HL-60 (cell line): ENCODE results near the gene LYRM1.
"Not testable (repeated sequence)": the region's sequence is repeated elsewhere in the genome, so short reads cannot be mapped to it uniquely, and the experiment has no call there.

Source experiments
- DNase-seq, 2 experiments: peaks; one replicate each; pipeline ENCODE4 v3.0.0-alpha.2; 2010 to 2020; ENCODE audit warnings: low read depth in 1 of 2, low spot score in 1 of 2
- H3K27ac ChIP-seq: fragments of 250-450 bp; sonication (Bioruptor Pico); replicated peaks from 2 replicates; pipeline ENCODE4 v1.5.1; 2020; ENCODE audit warnings: mild to moderate bottlenecking, moderate library complexity
- H3K27me3 ChIP-seq: fragments of 250-450 bp; sonication (Bioruptor Pico); 2 replicates; pipeline ENCODE4 v1.5.1; 2021; ENCODE audit warnings: mild to moderate bottlenecking, moderate library complexity; ENCODE audit not compliant: insufficient read depth, poor library complexity, severe bottlenecking
- H3K4me3 ChIP-seq: replicated peaks from 2 replicates; pipeline ENCODE4 v1.5.1; 2011; ENCODE audit warnings: mild to moderate bottlenecking, control low read depth, low read length; ENCODE audit not compliant: insufficient read depth
- GABPA ChIP-seq: IDR thresholded peaks from 2 replicates; pipeline ENCODE4 v1.6.1; 2012; ENCODE audit warnings: low read depth
- POLR2AphosphoS5 ChIP-seq: IDR thresholded peaks from 2 replicates; pipeline ENCODE4 v1.6.1; 2012; ENCODE audit warnings: low read depth
- SPI1 ChIP-seq: IDR thresholded peaks from 2 replicates; pipeline ENCODE4 v1.6.1; 2012; ENCODE audit warnings: low read depth, mild to moderate bottlenecking, borderline replicate concordance
- TF ChIP-seq, protein P1 (sequence below): IDR thresholded peaks from 2 replicates; pipeline ENCODE4 v1.6.1; 2012; ENCODE audit warnings: low read depth; ENCODE audit not compliant: insufficient replicate concordance
- TF ChIP-seq, protein P2 (sequence below): IDR thresholded peaks from one replicate; pipeline ENCODE4 v1.5.1; 2011; ENCODE audit warnings: low read length, control low read depth, inconsistent platforms; ENCODE audit not compliant: insufficient read depth

The LYRM1 gene

GRCh38 chr16:20968765-20969164 lies 68.2 kb downstream of the LYRM1 start:
- Histone ChIP-seq H3K4me3 (no peak overlapping the region), H3K27ac (no peak overlapping the region), H3K27me3 (no peaks in the 10 kb centered on the region)
- TF ChIP-seq, protein P1, sequence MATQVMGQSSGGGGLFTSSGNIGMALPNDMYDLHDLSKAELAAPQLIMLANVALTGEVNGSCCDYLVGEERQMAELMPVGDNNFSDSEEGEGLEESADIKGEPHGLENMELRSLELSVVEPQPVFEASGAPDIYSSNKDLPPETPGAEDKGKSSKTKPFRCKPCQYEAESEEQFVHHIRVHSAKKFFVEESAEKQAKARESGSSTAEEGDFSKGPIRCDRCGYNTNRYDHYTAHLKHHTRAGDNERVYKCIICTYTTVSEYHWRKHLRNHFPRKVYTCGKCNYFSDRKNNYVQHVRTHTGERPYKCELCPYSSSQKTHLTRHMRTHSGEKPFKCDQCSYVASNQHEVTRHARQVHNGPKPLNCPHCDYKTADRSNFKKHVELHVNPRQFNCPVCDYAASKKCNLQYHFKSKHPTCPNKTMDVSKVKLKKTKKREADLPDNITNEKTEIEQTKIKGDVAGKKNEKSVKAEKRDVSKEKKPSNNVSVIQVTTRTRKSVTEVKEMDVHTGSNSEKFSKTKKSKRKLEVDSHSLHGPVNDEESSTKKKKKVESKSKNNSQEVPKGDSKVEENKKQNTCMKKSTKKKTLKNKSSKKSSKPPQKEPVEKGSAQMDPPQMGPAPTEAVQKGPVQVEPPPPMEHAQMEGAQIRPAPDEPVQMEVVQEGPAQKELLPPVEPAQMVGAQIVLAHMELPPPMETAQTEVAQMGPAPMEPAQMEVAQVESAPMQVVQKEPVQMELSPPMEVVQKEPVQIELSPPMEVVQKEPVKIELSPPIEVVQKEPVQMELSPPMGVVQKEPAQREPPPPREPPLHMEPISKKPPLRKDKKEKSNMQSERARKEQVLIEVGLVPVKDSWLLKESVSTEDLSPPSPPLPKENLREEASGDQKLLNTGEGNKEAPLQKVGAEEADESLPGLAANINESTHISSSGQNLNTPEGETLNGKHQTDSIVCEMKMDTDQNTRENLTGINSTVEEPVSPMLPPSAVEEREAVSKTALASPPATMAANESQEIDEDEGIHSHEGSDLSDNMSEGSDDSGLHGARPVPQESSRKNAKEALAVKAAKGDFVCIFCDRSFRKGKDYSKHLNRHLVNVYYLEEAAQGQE: no peak
- TF ChIP-seq, protein P2, sequence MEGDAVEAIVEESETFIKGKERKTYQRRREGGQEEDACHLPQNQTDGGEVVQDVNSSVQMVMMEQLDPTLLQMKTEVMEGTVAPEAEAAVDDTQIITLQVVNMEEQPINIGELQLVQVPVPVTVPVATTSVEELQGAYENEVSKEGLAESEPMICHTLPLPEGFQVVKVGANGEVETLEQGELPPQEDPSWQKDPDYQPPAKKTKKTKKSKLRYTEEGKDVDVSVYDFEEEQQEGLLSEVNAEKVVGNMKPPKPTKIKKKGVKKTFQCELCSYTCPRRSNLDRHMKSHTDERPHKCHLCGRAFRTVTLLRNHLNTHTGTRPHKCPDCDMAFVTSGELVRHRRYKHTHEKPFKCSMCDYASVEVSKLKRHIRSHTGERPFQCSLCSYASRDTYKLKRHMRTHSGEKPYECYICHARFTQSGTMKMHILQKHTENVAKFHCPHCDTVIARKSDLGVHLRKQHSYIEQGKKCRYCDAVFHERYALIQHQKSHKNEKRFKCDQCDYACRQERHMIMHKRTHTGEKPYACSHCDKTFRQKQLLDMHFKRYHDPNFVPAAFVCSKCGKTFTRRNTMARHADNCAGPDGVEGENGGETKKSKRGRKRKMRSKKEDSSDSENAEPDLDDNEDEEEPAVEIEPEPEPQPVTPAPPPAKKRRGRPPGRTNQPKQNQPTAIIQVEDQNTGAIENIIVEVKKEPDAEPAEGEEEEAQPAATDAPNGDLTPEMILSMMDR: no peak
- no peak for DNase-seq

DNA sequence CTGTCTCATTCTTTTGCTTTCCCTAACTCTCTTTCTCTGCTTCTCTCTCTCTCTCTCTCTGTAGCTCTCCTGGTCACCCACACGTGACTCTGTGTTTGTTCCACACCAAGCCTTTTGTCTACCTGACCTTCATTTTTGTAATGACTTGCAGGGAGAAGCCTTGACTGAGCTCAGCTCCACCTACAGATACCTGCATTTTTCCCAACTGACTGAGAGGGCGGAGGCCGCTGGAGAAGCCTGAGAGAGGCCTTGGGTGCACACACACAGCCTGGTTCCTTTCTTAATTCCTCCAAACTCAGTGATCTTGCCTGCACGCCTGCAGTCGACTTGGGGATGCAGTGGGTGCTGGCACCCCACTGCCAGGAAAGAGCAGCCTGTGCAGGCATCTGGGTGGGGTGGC lies 68.8 kb downstream of the LYRM1 start:
- TF ChIP-seq, protein P2: no peak
- TF ChIP-seq GABPA (no peak), POLR2AphosphoS5 (no peak), SPI1 (no peak)
- TF ChIP-seq, protein P1: no peak
- DNase-seq: no peak
- Histone ChIP-seq H3K4me3 (no peak overlapping the region), H3K27ac (no peak overlapping the region), H3K27me3 (no peaks in the 10 kb centered on the region)

DNA sequence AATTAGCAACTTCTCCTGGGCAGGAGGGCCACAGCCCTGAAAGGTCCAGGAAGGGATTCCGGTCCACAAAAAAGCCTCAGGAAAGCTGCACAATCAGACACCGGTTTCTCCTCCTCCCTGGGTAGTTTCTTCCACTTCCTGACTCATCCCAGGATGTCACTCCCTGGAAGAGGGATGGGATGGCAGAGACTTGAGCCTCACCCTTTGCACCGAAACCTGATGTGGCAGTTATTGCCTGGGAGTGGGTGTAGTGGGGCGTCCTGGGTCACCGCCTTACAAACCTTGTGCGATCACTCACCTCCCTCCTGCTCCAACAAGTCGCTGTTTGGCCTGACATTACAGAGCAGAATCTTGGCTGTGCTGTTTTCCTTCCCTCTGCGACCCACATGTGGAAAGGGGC lies 70.8 kb downstream of the LYRM1 start:
- H3K27me3 ChIP-seq: no peaks in the 10 kb centered on the region
- no peak for TF ChIP-seq POLR2AphosphoS5
- TF ChIP-seq GABPA: no peak
- TF ChIP-seq, protein P2: no peak
- TF ChIP-seq, protein P1: no peak
- no peak for TF ChIP-seq SPI1
- H3K4me3 ChIP-seq: no peak overlapping the region
- DNase-seq: no peak
- H3K27ac ChIP-seq: no peak overlapping the region

- H3K27ac ChIP-seq, H3K27me3 ChIP-seq, DNase-seq, H3K4me3 ChIP-seq: not testable (repeated sequence)
These were observed 72.6 kb downstream of the LYRM1 start for GRCh38 chr16:20973201-20973600.
